Smooth muscle cell of the brain vasculature (primary cell): Measurements from ENCODE around the gene SQOR.

ENCODE experiments used
- DNase-seq: peaks from one replicate; pipeline ENCODE4 v3.0.0-alpha.2; 2012; ENCODE audit warnings: low read depth, low spot score

Gene SQOR

GRCh38 chr15:45660231-45660979 is 25.6 kb downstream of the SQOR start:
- DNase-seq: no peak

GRCh38 chr15:45662375-45662774 is 27.5 kb downstream of the SQOR start:
- no peak for DNase-seq

GRCh38 chr15:45664451-45664850 is 29.6 kb downstream of the SQOR start:
- no peak for DNase-seq

- DNase-seq: no peak
These were observed 30.4 kb downstream of the SQOR start for GRCh38 chr15:45665261-45665660.

- DNase-seq: no peak
These were observed 31.5 kb downstream of the SQOR start for GRCh38 chr15:45666119-45666875.

- DNase-seq: no peak
These were observed 32.2 kb downstream of the SQOR start for GRCh38 chr15:45667002-45667401.

- DNase-seq: no peak
These were observed 33.6 kb downstream of the SQOR start for GRCh38 chr15:45668386-45668785.

GRCh38 chr15:45669422-45669821 is 34.6 kb downstream of the SQOR start:
- no peak for DNase-seq

GRCh38 chr15:45670091-45670490 is 35.3 kb downstream of the SQOR start:
- DNase-seq: no peak

GRCh38 chr15:45670511-45670910 is 35.7 kb downstream of the SQOR start:
- peak; percentile 13 for DNase-seq

GRCh38 chr15:45674677-45675076 is 39.8 kb downstream of the SQOR start:
- no peak for DNase-seq

- no peak for DNase-seq
These were observed 43.0 kb downstream of the SQOR start for GRCh38 chr15:45677797-45678196.

- no peak for DNase-seq
These were observed 43.8 kb downstream of the SQOR start for GRCh38 chr15:45678459-45679178.

GRCh38 chr15:45684533-45684932 is 49.7 kb downstream of the SQOR start:
- no peak for DNase-seq

GRCh38 chr15:45689616-45690015 is 54.8 kb downstream of the SQOR start:
- no peak for DNase-seq

- DNase-seq: no peak
These were observed 55.9 kb downstream of the SQOR start for GRCh38 chr15:45690581-45691260.

- DNase-seq: no peak
These were observed 66.3 kb downstream of the SQOR start for GRCh38 chr15:45701108-45701507.

- no peak for DNase-seq
These were observed 67.2 kb downstream of the SQOR start for GRCh38 chr15:45702041-45702440.

- DNase-seq: no peak
These were observed 69.0 kb downstream of the SQOR start for GRCh38 chr15:45703670-45704328.

GRCh38 chr15:45704329-45705249 is 69.8 kb downstream of the SQOR start:
- no peak for DNase-seq
